Right lobe of liver (tissue), 6 donors: Measurements from ENCODE around the gene RNU1-2. TPM values are rescaled to one million over a fixed set of nuclear protein-coding genes. Genes with fewer than 3 reads are reported as not detected.

Experiments used
- ATAC-seq, 4 donors: fragments of 200-7000 bp; cut with Tn5 transposase; one replicate each; pipeline ENCODE4 v1.9.1; 2020; ENCODE audit warnings: mild to moderate bottlenecking in 4 of 4, moderate library complexity in 4 of 4
- DNase-seq, 3 donors: peaks; one replicate each; pipeline ENCODE4 v3.0.0-alpha.2; 2020
- H3K27ac ChIP-seq, 3 donors: fragments of 200-600 bp; one replicate each; pipeline ENCODE4 v1.8.0; 2022
- H3K27me3 ChIP-seq, 2 donors: fragments of 200-600 bp; one replicate each; pipeline ENCODE4 v1.8.0; 2022
- H3K36me3 ChIP-seq, 4 donors: fragments of 200-600 bp; sonication (generic) in 1 of 4; one replicate each; pipeline versions ENCODE4 v1.5.1 to v1.8.0; 2017 to 2022; ENCODE audit warnings: control low read depth in 1 of 4
- H3K4me1 ChIP-seq, 4 donors: fragments of 200-600 bp; sonication (generic) in 1 of 4; one replicate each; pipeline versions ENCODE4 v1.5.1 to v1.8.0; 2017 to 2022; ENCODE audit warnings: control low read depth in 1 of 4
- H3K4me3 ChIP-seq, 3 donors: fragments of 200-600 bp; one replicate each; pipeline ENCODE4 v1.8.0; 2022
- H3K9me3 ChIP-seq, 4 donors: fragments of 200-600 bp; sonication (generic) in 1 of 4; one replicate each; pipeline versions ENCODE4 v1.5.1 to v1.8.0; 2017 to 2022; ENCODE audit warnings: control low read depth in 1 of 4
- POLR2A ChIP-seq: fragments of 450-650 bp; IDR thresholded peaks from one replicate; pipeline ENCODE4 v1.6.1; 2017; ENCODE audit warnings: antibody characterized with exemption, mild to moderate bottlenecking
- WGBS: methylation state at CpG from one replicate; pipeline ENCODE4 v1.1.6; 2018; ENCODE audit warnings: low coverage, low lambda C conversion rate; ENCODE audit not compliant: insufficient coverage; ENCODE audit errors: missing lambda C conversion rate; 5-methylcytosine and 5-hydroxymethylcytosine counted together
- intact Hi-C, 2 donors: fragments of 100-400 bp; cut with DNase I; formaldehyde crosslinking; loops; one replicate each; pipeline versions ENCODE4 v1.11.2 to v1.14.1; 2022
- total RNA-seq, 6 experiments: library from RNA; depleted of rRNA in 2 of 6; stranded (reverse); fragments of >200 nt in 2 of 6; fragmentation: NEBNext Ultra II Directional in 3 of 6; extraction: Animal tissue kit (Norgen Biotek cat#: 25700) in 3 of 6; gene quantifications; one replicate each; pipeline versions ENCODE4 v1.1.0 to v1.2.4, GENCODE V29; 2016 to 2023
- TF ChIP-seq, protein P1 (sequence below), 4 donors: fragments of 200-600 bp in 3 of 4; fragments of 450-650 bp in 1 of 4; IDR thresholded peaks; one replicate each; pipeline versions ENCODE4 v1.5.1 to v1.8.0; 2016 to 2022; ENCODE audit warnings: antibody characterized with exemption in 4 of 4, mild to moderate bottlenecking in 2 of 4
- donor health status: DM: no; HTN: yes; CAD: no.
- donor health status: DM: no; HTN: no; CAD: no.
- donor health status: DM: no; HTN: no; CAD: no.
- donor health status: DM: no; HTN: yes; CAD: no.
- donor health status: DM: no; HTN: yes; CAD: no.

Gene RNU1-2
- total RNA-seq, 6 experiments from 2014 or later: under 0.01 to 3,377 (median 977) TPM

DNA sequence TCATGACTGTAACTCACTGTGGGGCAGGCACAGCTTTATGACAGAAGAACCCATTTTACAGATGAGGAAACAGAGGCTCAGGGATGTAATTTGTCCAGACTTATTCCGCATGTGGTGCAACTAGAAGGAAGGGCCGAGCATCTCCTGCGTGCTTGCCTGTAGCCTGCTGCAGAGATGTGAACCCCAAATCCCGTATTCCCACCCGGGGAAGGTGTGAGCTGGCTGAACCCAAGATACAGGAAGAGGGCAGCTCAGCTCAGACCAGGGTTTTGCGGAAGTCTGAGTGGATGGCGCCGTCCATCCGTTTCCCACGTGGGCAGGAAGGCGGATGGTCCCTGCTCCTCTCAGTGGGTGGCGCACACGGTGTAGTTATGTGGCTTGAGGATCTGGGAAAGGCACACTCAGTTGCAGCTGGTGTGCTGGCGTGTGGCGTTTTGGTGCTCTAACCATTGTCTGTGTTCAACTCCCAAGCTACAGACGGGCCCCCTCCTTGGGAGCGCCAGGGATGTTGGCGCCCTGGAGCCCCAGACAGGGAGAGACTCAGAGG, 27.2 kb downstream of the RNU1-2 start:
- WGBS: 58% methylated on average over 9 of the region's 18 CpGs
- Histone ChIP-seq H3K27me3 (no peaks in the 10 kb centered on the region), H3K36me3 (no peaks in the 10 kb centered on the region), H3K9me3 (no peaks in the 10 kb centered on the region), H3K4me3 (no peak overlapping the region), H3K4me1 (no peaks in the 10 kb centered on the region), H3K27ac (no peak overlapping the region)
- peak in 2 of 3 donors; percentile 8 to 31 for DNase-seq
- ATAC-seq: peak in 3 of 4 donors; percentile 3 to 32 (median 24)
- intact Hi-C loops: no loop called here
- TF ChIP-seq POLR2A: no peak
- TF ChIP-seq, protein P1, sequence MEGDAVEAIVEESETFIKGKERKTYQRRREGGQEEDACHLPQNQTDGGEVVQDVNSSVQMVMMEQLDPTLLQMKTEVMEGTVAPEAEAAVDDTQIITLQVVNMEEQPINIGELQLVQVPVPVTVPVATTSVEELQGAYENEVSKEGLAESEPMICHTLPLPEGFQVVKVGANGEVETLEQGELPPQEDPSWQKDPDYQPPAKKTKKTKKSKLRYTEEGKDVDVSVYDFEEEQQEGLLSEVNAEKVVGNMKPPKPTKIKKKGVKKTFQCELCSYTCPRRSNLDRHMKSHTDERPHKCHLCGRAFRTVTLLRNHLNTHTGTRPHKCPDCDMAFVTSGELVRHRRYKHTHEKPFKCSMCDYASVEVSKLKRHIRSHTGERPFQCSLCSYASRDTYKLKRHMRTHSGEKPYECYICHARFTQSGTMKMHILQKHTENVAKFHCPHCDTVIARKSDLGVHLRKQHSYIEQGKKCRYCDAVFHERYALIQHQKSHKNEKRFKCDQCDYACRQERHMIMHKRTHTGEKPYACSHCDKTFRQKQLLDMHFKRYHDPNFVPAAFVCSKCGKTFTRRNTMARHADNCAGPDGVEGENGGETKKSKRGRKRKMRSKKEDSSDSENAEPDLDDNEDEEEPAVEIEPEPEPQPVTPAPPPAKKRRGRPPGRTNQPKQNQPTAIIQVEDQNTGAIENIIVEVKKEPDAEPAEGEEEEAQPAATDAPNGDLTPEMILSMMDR (IDR thresholded peaks at IDR 0.05): no peak

DNA sequence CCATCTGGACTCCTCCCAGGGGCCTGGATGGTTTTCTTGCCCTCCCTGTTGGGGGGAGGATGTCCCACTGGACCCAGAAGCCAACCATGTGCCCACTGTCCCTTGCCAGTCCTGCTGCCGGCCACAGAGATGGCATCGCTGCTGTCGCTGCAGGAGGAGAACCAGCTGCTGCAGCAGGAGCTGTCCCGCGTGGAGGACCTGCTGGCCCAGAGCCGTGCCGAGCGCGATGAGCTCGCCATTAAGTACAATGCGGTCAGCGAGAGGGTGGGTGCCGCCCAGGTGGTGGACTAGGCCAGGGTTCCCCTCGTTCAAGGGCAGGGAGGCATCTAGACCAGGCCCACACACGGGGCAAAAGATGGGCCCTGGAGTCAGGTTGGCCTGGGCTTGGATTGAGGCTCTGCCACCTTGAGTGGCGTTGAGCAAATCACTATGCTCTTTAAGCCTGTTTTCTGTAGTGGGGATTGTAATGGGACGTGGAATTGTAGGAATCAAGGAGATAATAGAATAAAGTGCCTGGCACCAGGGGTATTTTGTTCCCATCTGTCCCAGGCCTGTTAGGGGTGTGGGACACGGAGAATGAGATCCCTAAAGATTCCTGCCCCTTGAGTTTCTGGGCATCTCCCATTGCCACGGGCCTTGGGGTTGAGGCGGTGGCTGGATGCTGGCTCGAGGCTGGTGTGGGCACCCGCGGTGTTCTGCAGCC, 28.6 kb downstream of the RNU1-2 start:
- WGBS: 83% methylated on average over 17 of the region's 23 CpGs
- DNase-seq (peak in 1 of 3 donors; percentile 43), ATAC-seq (no peak)
- Histone ChIP-seq H3K27ac (no peak overlapping the region), H3K9me3 (no peaks in the 10 kb centered on the region), H3K27me3 (no peaks in the 10 kb centered on the region), H3K4me1 (no peaks in the 10 kb centered on the region), H3K36me3 (no peaks in the 10 kb centered on the region), H3K4me3 (no peak overlapping the region)
- TF ChIP-seq POLR2A: no peak
- TF ChIP-seq, protein P1 (IDR thresholded peaks at IDR 0.05): no peak
- intact Hi-C loops: no loop called here

DNA sequence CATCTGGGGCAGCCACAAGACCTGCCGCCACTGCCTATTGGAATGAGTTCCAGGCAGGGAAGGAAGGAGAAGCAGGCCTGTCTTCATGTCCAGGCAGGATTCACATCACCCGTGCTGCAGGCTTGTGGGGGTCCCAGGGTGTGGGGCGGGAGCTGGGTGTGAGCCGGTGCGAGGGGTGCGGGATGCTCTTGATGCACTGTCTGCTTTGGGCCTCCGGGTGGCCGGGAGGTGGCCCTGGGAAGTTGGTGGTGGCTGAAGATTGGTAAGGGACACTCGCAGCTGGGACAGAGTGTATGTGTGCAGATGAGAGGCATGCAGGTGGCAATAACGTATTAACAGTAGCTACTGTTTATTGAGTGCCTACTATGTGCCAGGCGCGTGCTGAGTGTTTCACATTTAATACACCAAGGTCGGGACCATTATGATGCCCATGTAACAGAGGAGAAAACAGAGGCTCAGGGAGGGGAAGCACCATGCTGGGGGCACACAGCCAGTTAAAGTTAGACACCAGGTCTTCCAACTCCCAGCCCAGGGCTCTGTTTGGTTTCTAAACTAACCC, 29.2 kb downstream of the RNU1-2 start:
- intact Hi-C loops: no loop called here
- peak in 1 of 3 donors; percentile 30 for DNase-seq
- H3K36me3 ChIP-seq: no peaks in the 10 kb centered on the region
- no peak overlapping the region for H3K4me3 ChIP-seq
- no peak for ATAC-seq
- WGBS: 72% methylated on average over 7 of the region's 13 CpGs
- H3K27me3 ChIP-seq: no peaks in the 10 kb centered on the region
- no peak overlapping the region for H3K27ac ChIP-seq
- H3K4me1 ChIP-seq: no peaks in the 10 kb centered on the region
- TF ChIP-seq POLR2A: no peak
- TF ChIP-seq, protein P1 (IDR thresholded peaks at IDR 0.05): no peak
- no peaks in the 10 kb centered on the region for H3K9me3 ChIP-seq

DNA sequence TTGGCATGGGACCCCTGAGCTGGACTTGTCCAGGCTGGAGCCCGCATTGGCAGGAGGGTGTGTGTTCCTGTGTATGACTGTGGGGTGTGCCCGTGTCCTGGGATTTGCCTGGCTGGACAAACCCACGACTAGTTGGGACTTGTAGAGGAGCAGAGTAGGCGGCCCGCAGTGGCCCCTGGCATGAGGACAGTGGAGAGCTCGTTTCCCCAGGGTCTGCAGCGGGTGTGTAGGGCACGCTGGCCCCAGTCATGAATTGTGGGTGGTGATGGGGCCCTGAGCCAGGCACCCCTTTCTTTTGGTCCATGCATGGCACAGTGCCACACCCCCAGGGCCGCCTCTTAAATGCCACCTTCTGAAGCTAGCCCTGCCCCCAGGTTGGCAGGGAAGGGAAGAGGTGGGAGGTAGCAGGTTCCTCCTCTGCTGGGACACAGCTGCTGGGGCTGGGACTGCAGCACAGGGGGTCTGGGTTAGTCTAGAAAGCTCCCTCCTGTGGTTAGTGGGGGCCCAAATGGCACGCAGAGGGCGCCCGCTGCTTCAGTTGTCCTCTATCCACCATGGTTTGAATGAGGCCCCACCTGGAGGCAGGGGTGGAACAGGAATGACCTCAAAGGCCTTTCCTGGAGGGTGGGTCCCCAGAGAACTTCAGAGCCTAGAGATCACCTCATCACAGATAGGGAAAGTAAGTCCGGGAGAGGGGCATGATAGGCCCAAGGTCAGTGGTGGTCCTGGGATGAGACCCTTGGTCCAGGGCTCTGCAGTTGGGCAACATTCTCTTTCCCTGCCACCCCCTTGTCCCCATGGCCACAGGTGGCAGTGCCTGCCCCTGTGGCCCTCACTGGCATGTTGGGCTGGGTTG, 30.1 kb downstream of the RNU1-2 start:
- Histone ChIP-seq H3K27ac (no peak overlapping the region), H3K9me3 (no peaks in the 10 kb centered on the region), H3K36me3 (no peaks in the 10 kb centered on the region), H3K27me3 (no peaks in the 10 kb centered on the region), H3K4me1 (no peaks in the 10 kb centered on the region), H3K4me3 (no peak overlapping the region)
- intact Hi-C loops: no loop called here
- WGBS: 82% methylated on average over 6 of the region's 13 CpGs
- TF ChIP-seq, protein P1 (IDR thresholded peaks at IDR 0.05): no peak
- DNase-seq: peak in 1 of 3 donors; percentile 40
- ATAC-seq: no peak
